PC-9 (cell line): ENCODE data around the gene HMGCR.

Experiments used
- CTCF ChIP-seq: fragments of 200-600 bp; sonication (generic); conservative IDR thresholded peaks from 2 replicates; pipeline ENCODE4 v1.6.1; 2017; ENCODE audit warnings: mixed run types, antibody characterized with exemption, mild to moderate bottlenecking, moderate library complexity
- EZH2 ChIP-seq: fragments of 200-600 bp; sonication (generic); IDR thresholded peaks from 2 replicates; pipeline ENCODE4 v1.8.0; 2017; ENCODE audit warnings: antibody characterized with exemption, low read depth

GRCh38 chr5:75335486-75335885 lies 1.5 kb upstream of the HMGCR start:
- TF ChIP-seq CTCF (no peak), EZH2 (no peak)
